Uterus (tissue), 4 donors: ENCODE data around the gene HLF. TPM values are rescaled to one million over a fixed set of nuclear protein-coding genes. Genes with fewer than 3 reads are reported as not detected.

ENCODE experiments used
- DNase-seq, 2 donors: peaks; one replicate each; pipeline ENCODE4 v3.0.0-alpha.2; 2019 to 2020
- H3K27ac ChIP-seq, 2 donors: fragments of 200-600 bp; sonication (generic); 1 replicate in 1 of 2; 2 replicates in 1 of 2; pipeline ENCODE4 v1.5.1; 2016 to 2018
- H3K27me3 ChIP-seq, 2 donors: fragments of 200-600 bp; sonication (generic); one replicate each; pipeline ENCODE4 v1.5.1; 2018 to 2019; ENCODE audit warnings: control low read depth in 1 of 2
- H3K36me3 ChIP-seq, 2 donors: fragments of 200-600 bp; sonication (generic); one replicate each; pipeline ENCODE4 v1.5.1; 2019; ENCODE audit warnings: control low read depth in 1 of 2
- H3K4me1 ChIP-seq, 2 donors: fragments of 200-600 bp; sonication (generic); one replicate each; pipeline ENCODE4 v1.5.1; 2018 to 2019; ENCODE audit warnings: control low read depth in 1 of 2
- H3K4me3 ChIP-seq, 2 donors: fragments of 200-600 bp; sonication (generic); 1 replicate in 1 of 2; 2 replicates in 1 of 2; pipeline ENCODE4 v1.5.1; 2018 to 2019; ENCODE audit warnings: mild to moderate bottlenecking in 1 of 2
- H3K9me3 ChIP-seq, 2 donors: fragments of 200-600 bp; sonication (generic); one replicate each; pipeline ENCODE4 v1.5.1; 2019; ENCODE audit warnings: control low read depth in 1 of 2
- CTCF ChIP-seq, 4 experiments: fragments of 200-600 bp in 2 of 4; fragments of 450-650 bp in 2 of 4; sonication (generic) in 2 of 4; IDR thresholded peaks; one replicate each; pipeline ENCODE4 v1.5.1; 2016 to 2019; ENCODE audit warnings: antibody characterized with exemption in 4 of 4, mild to moderate bottlenecking in 2 of 4, moderate library complexity in 1 of 4
- POLR2A ChIP-seq, 2 donors: fragments of 450-650 bp; IDR thresholded peaks; one replicate each; pipeline ENCODE4 v1.6.1; 2016; ENCODE audit warnings: antibody characterized with exemption in 2 of 2, mild to moderate bottlenecking in 1 of 2, moderate library complexity in 1 of 2
- intact Hi-C: fragments of 100-400 bp; cut with DNase I; formaldehyde crosslinking; loops from one replicate; pipeline ENCODE4 v1.15.1; 2023; ENCODE audit warnings: low total_unique reads
- total RNA-seq, 4 donors: library from RNA; depleted of rRNA in 3 of 4; stranded (reverse); fragments of >200 nt in 3 of 4; gene quantifications; one replicate each; pipeline versions ENCODE4 v1.1.0 to v1.2.4, GENCODE V29; 2014 to 2023
- donor health status: DM: yes; HTN: yes; CAD: no.

Gene HLF
- total RNA-seq, 4 donors from 2014 or later = 12.0 to 81.2 (median 50.4) TPM

GRCh38 chr17:55246583-55246982 is 18.2 kb upstream of the HLF start:
- Histone ChIP-seq H3K27ac (no peak overlapping the region), H3K4me1 (no peaks in the 10 kb centered on the region), H3K9me3 (no peaks in the 10 kb centered on the region), H3K4me3 (no peak overlapping the region), H3K27me3 (no peaks in the 10 kb centered on the region), H3K36me3 (no peaks in the 10 kb centered on the region)
- TF ChIP-seq CTCF (IDR thresholded peaks at IDR 0.05) = no peak
- TF ChIP-seq POLR2A (IDR thresholded peaks at IDR 0.05) = no peak
- intact Hi-C loops = loop anchor here (10.0 kb wide), 1 partner anchor 48 kb away; no protein-coding TSS in a partner anchor
- no peak for DNase-seq

GRCh38 chr17:55248077-55248476 is 16.7 kb upstream of the HLF start:
- Histone ChIP-seq H3K4me1 (no peaks in the 10 kb centered on the region), H3K27ac (no peak overlapping the region), H3K36me3 (no peaks in the 10 kb centered on the region), H3K4me3 (no peak overlapping the region), H3K27me3 (no peaks in the 10 kb centered on the region), H3K9me3 (no peaks in the 10 kb centered on the region)
- TF ChIP-seq POLR2A (IDR thresholded peaks at IDR 0.05) (no peak), CTCF (IDR thresholded peaks at IDR 0.05) (no peak)
- no peak for DNase-seq
- intact Hi-C loops = loop anchor here (10.0 kb wide), 1 partner anchor 47 kb away; no protein-coding TSS in a partner anchor

GRCh38 chr17:55249861-55250260 is 14.9 kb upstream of the HLF start:
- intact Hi-C loops = loop anchor here (10.0 kb wide), 1 partner anchor 45 kb away; no protein-coding TSS in a partner anchor
- Histone ChIP-seq H3K4me3 (no peak overlapping the region), H3K27ac (no peak overlapping the region)

GRCh38 chr17:55254375-55254774 is 10.4 kb upstream of the HLF start:
- Histone ChIP-seq H3K9me3 (no peaks in the 10 kb centered on the region), H3K36me3 (no peaks in the 10 kb centered on the region), H3K4me1 (no peaks in the 10 kb centered on the region), H3K27ac (no peak overlapping the region), H3K4me3 (no peak overlapping the region), H3K27me3 (peaks cover 0 to 3% of the 10 kb centered on the region in 2 donors)
- DNase-seq = no peak
- TF ChIP-seq CTCF (IDR thresholded peaks at IDR 0.05) = no peak
- intact Hi-C loops = no loop called here

More at GRCh38 chr17:55249861-55250260, 14.9 kb upstream of the HLF start:
- TF ChIP-seq POLR2A (IDR thresholded peaks at IDR 0.05) = no peak
- no peak for TF ChIP-seq CTCF (IDR thresholded peaks at IDR 0.05)
- no peak for DNase-seq
- Histone ChIP-seq H3K36me3 (no peaks in the 10 kb centered on the region), H3K9me3 (no peaks in the 10 kb centered on the region), H3K4me1 (no peaks in the 10 kb centered on the region), H3K27me3 (no peaks in the 10 kb centered on the region)

- Histone ChIP-seq H3K36me3 (no peaks in the 10 kb centered on the region), H3K4me3 (no peak overlapping the region), H3K27me3 (peaks cover 0 to 10% of the 10 kb centered on the region in 2 donors), H3K9me3 (no peaks in the 10 kb centered on the region), H3K4me1 (no peaks in the 10 kb centered on the region), H3K27ac (no peak overlapping the region)
- no peak for DNase-seq
- TF ChIP-seq POLR2A (IDR thresholded peaks at IDR 0.05) (no peak), CTCF (IDR thresholded peaks at IDR 0.05) (no peak)
- intact Hi-C loops = no loop called here
Measured at GRCh38 chr17:55258578-55259135, 6.1 kb upstream of the HLF start.
